Activated CD4-positive, alpha-beta T cell treated with anti-CD3 and anti-CD28 coated beads, Interleukin-2, amount 10 ng/mL, durations not matched to agents 7 days and 5 days (primary cell): ENCODE data around the gene ECSCR. TPM values are rescaled to one million over a fixed set of nuclear protein-coding genes. Genes with fewer than 3 reads are reported as not detected.
"Not testable (repeated sequence)": the region's sequence is repeated elsewhere in the genome, so short reads cannot be mapped to it uniquely, and the experiment has no call there.

Source experiments
- CTCF ChIA-PET: fragments of 350-600 bp; sonication (Branson Sonifier 250); formaldehyde crosslinking; loops from one replicate; lab custom pipeline; 2021; ENCODE audit warnings: antibody characterized with exemption; lab: Charles Lee
- POLR2A ChIA-PET: fragments of 350-600 bp; sonication (Branson Sonifier 250); formaldehyde crosslinking; loops from one replicate; lab custom pipeline; 2021; ENCODE audit warnings: antibody characterized with exemption; lab: Charles Lee
- DNase-seq: peaks from one replicate; pipeline ENCODE4 v3.0.0-alpha.2; 2020
- H3K27ac Mint-ChIP-seq: one replicate; pipeline ENCODE4 v1.8.0; 2021; ENCODE audit warnings: mild to moderate bottlenecking, moderate library complexity, mixed read lengths
- H3K27me3 Mint-ChIP-seq: one replicate; pipeline ENCODE4 v1.8.0; 2021; ENCODE audit warnings: mixed read lengths
- H3K36me3 Mint-ChIP-seq: one replicate; pipeline ENCODE4 v1.8.0; 2021; ENCODE audit warnings: low read depth, mixed read lengths
- H3K4me1 Mint-ChIP-seq: one replicate; pipeline ENCODE4 v1.8.0; 2021; ENCODE audit warnings: mixed read lengths
- H3K4me3 Mint-ChIP-seq: one replicate; pipeline ENCODE4 v1.8.0; 2021; ENCODE audit warnings: mild to moderate bottlenecking, moderate library complexity, mixed read lengths
- H3K9me3 Mint-ChIP-seq: one replicate; pipeline ENCODE4 v1.8.0; 2021; ENCODE audit warnings: mixed read lengths
- total RNA-seq, 2 experiments: library from RNA; stranded (reverse); gene quantifications; one replicate each; pipeline ENCODE4 v1.2.3, GENCODE V29; 2021

The ECSCR gene, protein sequence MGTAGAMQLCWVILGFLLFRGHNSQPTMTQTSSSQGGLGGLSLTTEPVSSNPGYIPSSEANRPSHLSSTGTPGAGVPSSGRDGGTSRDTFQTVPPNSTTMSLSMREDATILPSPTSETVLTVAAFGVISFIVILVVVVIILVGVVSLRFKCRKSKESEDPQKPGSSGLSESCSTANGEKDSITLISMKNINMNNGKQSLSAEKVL
- under 1 TPM; 0.45 to 0.73 TPM for total RNA-seq

DNA sequence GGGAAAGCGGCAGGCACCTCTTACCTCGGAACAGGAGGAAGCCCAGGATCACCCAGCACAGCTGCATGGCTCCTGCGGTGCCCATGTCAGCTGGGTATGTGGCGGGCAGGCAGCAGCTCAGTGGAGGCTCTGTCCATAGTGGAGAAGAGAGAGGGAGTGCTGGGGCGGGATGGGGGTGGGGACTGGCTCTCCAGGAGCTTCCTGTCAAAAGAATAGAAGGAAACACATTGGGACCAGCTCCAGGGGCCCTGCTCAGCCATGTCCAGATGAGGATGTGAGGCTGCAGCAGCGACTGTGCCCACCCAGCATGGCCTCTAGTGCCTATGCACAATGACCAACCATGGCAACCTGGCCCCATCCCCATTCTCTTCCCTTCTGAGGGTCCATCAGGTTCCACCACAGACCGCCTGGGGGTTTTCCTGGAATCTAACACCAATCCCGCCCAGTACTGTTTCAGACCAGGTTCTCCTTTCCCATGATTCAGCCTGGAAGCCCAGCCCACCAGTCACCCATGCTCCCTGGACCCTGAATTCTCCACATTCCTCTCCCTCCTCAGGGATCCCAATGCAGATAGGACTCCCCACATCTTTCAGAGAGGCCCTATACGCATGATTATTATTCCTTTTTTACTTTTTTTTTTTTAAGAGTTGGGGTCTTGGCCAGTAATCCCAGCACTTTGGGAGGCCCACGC lies at the start of gene ECSCR:
ECSCR (minus strand) TSS at position 158 of the 691 bp plus-strand sequence; CDS start at position 85, 73 bp downstream.
- H3K4me1 Mint-ChIP-seq, result peaks cover 36% of the 10 kb centered on the region
- CTCF ChIA-PET, result interaction anchor here (0.5 to 2.1 kb wide), 7 partner anchors 11 to 72 kb away, joined by 3 to 9 read pairs (median 4); partner anchors contain the start of gene STING1
- DNase-seq, result no peak
- peak within 1 kb of the TSS; percentile 27 for H3K27ac Mint-ChIP-seq
- POLR2A ChIA-PET, result no interaction called here
- no peak within 1 kb of the TSS for H3K4me3 Mint-ChIP-seq
- H3K9me3 Mint-ChIP-seq, result no peaks in the 10 kb centered on the region
- no peaks in the 10 kb centered on the region for H3K27me3 Mint-ChIP-seq
- H3K36me3 Mint-ChIP-seq, result no peaks in the 10 kb centered on the region

DNA sequence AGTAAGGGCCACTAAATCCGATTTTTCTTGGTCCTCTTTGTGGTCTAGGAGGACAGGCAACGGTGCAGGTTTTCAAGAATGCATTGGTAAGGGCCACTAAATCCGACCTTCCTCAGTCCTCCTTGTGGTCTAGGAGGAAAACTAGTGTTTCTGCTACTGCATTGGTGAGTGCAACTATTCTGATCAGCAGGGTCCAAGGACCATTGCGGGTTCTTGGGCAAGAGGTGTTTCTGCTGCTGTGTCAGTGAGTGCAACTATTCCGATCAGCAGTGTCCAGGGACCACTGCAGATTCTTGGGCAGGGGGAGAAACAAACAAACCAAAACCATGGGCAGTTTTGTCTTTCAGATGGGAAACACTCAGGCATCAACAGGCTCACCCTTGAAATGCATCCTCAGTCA lies 42.2 kb upstream of the ECSCR start:
- H3K36me3 Mint-ChIP-seq, H3K9me3 Mint-ChIP-seq, DNase-seq, H3K4me1 Mint-ChIP-seq, POLR2A ChIA-PET, H3K4me3 Mint-ChIP-seq, H3K27ac Mint-ChIP-seq, H3K27me3 Mint-ChIP-seq: not testable (repeated sequence)
- CTCF ChIA-PET, result interaction anchor here (0.7 to 5.1 kb wide), 4 partner anchors 9 to 169 kb away, joined by 3 to 30 read pairs (median 3); no protein-coding TSS in a partner anchor

DNA sequence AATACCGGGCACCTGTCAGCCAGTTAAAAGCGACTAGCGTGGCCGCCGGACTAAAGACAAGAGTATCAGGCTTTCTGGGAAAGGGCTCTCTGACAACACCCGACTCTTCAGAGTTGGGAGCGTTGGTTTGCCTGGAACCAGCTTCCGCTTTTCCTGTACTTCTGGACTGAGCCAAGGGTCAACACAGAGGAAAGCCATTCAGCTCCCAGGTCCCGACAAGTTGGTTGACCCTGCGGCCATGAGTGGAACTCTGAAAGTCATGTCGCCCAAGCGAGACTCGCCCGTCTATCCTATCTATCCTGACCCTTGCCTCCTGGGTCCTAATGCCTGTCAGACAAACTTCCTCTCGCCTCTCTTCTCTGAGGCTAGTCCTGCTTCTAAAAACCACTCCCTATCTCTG lies 41.3 kb upstream of the ECSCR start:
- H3K4me1 Mint-ChIP-seq, H3K27me3 Mint-ChIP-seq, H3K36me3 Mint-ChIP-seq, H3K4me3 Mint-ChIP-seq, POLR2A ChIA-PET, DNase-seq, H3K9me3 Mint-ChIP-seq, H3K27ac Mint-ChIP-seq: not testable (repeated sequence)
- CTCF ChIA-PET, result interaction anchor here (0.7 to 5.1 kb wide), 6 partner anchors 9 to 170 kb away, joined by 3 to 30 read pairs (median 3); partner anchors contain the start of gene DNAJC18

DNA sequence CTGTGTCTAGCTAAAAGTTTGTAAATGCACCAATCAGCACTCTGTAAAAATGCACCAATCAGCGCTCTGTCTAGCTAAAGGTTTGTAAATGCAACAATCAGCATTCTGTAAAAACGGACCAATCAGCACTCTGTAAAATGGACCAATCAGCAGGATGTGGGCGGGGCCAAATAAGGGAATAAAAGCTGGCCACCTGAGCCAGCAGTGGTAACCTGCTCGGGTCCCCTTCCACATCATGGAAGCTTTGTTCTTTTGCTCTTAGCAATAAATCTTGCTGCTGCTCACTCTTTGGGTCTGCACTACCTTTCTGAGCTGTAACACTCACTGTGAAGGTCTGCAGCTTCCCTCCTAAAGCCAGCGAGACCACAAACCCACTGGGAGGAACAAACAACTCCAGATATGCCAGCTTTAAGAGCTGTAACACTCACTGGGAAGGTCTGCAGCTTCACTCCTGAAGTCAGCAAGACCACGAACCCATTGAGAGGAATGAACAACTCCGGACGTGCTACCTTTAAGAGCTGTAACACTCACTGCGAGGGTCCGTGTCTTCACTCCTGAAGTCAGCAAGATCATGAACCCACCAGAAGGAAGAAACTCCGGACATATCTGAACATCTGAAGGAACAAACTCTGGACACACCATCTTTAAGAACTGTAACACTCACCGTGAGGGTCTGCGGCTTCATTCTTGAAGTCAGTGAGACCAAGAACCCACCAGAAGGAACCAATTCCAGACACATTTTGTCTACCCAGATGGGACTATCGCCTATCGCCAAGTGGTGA lies 40.7 kb upstream of the ECSCR start:
- H3K36me3 Mint-ChIP-seq, H3K27ac Mint-ChIP-seq, H3K27me3 Mint-ChIP-seq, POLR2A ChIA-PET, H3K9me3 Mint-ChIP-seq, DNase-seq, H3K4me1 Mint-ChIP-seq, H3K4me3 Mint-ChIP-seq: not testable (repeated sequence)
- CTCF ChIA-PET, result interaction anchor here (0.9 to 5.1 kb wide), 7 partner anchors 10 to 78 kb away, joined by 3 to 30 read pairs (median 4); partner anchors contain the start of gene DNAJC18

DNA sequence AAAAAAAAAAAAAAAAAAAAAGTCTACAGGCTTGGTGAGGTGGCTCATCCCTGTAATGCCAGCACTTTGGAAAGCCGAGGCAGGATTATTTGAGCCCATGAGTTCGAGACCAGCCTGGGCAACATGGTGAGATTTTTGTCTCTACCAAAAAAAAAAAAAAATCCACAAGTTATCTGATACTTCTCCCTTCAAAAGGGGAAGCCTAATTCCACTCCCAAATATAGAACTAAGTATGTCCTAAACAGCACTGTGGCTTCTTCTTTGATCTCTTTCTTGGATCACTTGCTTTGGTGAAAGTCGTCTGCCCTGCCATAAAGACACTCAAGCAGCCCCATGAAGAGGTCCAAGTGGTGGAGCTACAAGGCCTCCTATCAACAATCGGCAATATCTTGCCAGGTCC lies 38.8 kb upstream of the ECSCR start:
- peaks cover 5% of the 10 kb centered on the region for H3K27me3 Mint-ChIP-seq
- H3K9me3 Mint-ChIP-seq, result no peaks in the 10 kb centered on the region
- H3K27ac Mint-ChIP-seq, result no peak overlapping the region
- no peak for DNase-seq
- no peaks in the 10 kb centered on the region for H3K4me1 Mint-ChIP-seq
- H3K4me3 Mint-ChIP-seq, result no peak overlapping the region
- ChIA-PET CTCF (interaction anchor here (0.7 to 5.1 kb wide), 4 partner anchors 12 to 20 kb away, joined by 3 to 30 read pairs (median 8); no protein-coding TSS in a partner anchor), POLR2A (interaction anchor here (0.7 kb wide), 1 partner anchor 19 kb away, joined by 3 read pairs; the partner anchor contains the start of gene STING1)
- H3K36me3 Mint-ChIP-seq, result no peaks in the 10 kb centered on the region

DNA sequence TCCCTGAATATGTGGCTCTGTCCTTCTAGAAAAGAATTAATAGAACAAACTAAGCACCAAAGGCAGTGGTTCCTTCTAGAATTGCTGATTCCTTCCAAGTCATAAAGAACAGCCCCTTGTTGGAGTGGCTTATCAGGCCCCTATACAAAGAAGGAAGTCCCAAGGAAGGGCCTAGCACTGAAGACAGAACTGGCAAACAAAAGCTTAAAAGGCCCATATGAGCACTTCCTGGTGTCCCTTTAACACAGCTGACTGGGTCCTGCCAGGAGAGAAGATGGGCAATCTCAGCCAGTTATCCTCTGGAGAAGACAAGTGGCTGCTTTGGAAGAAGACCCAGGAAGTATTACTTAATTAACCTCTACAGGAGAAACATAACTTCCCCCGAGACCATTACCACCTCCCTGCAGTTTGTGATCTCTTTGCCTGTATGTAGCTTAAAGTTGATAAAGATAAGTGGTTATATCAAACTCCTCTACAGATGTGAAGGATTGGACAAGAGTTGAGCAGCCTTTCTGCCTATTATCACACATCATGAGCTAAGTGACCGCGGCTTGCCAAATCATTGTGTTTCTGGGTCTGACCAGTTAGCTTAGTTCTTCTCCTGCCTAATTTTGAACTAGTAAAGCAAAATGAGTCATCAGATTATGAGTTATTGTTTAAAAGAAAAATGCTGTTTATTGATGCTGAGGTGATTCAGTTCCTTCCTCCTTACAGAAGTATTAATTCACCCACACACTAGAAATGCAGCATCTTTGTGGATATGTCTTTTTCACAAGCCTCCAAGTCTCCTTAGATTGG lies 33.3 kb upstream of the ECSCR start:
- no peak for DNase-seq
- Mint-ChIP-seq H3K27ac (no peak overlapping the region), H3K9me3 (no peaks in the 10 kb centered on the region), H3K4me1 (peaks cover 17% of the 10 kb centered on the region), H3K4me3 (no peak overlapping the region), H3K27me3 (no peaks in the 10 kb centered on the region), H3K36me3 (no peaks in the 10 kb centered on the region)
- CTCF ChIA-PET, result interaction anchor here (1.2 to 4.2 kb wide), 6 partner anchors 10 to 57 kb away, joined by 3 to 22 read pairs (median 12); partner anchors contain the start of genes DNAJC18 and STING1
- POLR2A ChIA-PET, result interaction anchor here (0.6 kb wide), 1 partner anchor 14 kb away, joined by 3 read pairs; no protein-coding TSS in a partner anchor

DNA sequence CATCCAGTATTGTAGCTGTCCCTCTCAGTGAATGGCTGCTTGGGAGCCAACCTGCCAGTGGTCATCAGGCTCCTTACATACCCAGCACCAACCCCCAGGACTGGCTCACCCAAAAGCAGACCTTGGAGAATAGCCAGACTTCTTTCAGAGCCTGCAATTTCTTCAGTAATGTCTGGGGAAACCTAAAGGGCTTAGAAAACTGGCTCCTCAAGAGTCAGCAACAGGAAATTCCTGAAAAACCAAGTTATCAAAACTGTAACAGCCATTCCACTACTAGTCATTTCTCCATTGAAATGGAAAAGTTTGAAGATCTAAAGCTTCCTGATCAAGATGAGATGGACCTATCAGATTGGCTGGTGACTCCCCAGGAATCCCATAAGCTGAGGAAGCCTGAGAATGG lies 32.3 kb upstream of the ECSCR start:
- H3K4me3 Mint-ChIP-seq, result no peak overlapping the region
- H3K27ac Mint-ChIP-seq, result no peak overlapping the region
- H3K9me3 Mint-ChIP-seq, result no peaks in the 10 kb centered on the region
- H3K4me1 Mint-ChIP-seq, result peaks cover 18% of the 10 kb centered on the region
- H3K36me3 Mint-ChIP-seq, result no peaks in the 10 kb centered on the region
- H3K27me3 Mint-ChIP-seq, result no peaks in the 10 kb centered on the region
- ChIA-PET POLR2A (no interaction called here), CTCF (interaction anchor here (1.2 to 4.2 kb wide), 6 partner anchors 9 to 56 kb away, joined by 3 to 17 read pairs (median 5); partner anchors contain the start of genes DNAJC18 and STING1)
- no peak for DNase-seq

DNA sequence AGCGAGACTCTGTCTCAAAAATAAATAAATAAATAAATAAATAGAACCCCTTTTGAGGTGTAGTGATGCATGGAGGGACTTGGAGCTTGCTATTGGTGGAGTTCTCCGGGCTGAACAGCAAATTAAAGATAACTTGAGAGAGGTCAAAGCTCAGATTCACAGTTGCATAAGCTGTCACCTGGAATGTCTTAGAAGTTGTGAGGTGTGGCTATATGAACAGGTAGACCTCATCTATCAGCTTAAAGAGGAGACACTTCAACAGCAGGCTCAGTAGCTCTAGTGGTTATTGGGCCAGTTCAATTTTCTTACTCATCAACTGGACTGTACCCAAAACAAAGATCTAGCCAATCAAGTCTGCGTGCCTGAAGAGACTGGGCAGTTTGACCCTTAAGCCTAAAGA lies 31.7 kb upstream of the ECSCR start:
- Mint-ChIP-seq H3K4me1 (peaks cover 18% of the 10 kb centered on the region), H3K36me3 (no peaks in the 10 kb centered on the region), H3K27me3 (no peaks in the 10 kb centered on the region), H3K4me3 (no peak overlapping the region), H3K9me3 (no peaks in the 10 kb centered on the region), H3K27ac (no peak overlapping the region)
- POLR2A ChIA-PET, result interaction anchor here (1.1 kb wide), 1 partner anchor 12 kb away, joined by 4 read pairs; the partner anchor contains the start of gene STING1
- CTCF ChIA-PET, result interaction anchor here (1.3 to 4.2 kb wide), 5 partner anchors 12 to 24 kb away, joined by 3 to 17 read pairs (median 7); partner anchors contain the start of gene STING1
- no peak for DNase-seq

DNA sequence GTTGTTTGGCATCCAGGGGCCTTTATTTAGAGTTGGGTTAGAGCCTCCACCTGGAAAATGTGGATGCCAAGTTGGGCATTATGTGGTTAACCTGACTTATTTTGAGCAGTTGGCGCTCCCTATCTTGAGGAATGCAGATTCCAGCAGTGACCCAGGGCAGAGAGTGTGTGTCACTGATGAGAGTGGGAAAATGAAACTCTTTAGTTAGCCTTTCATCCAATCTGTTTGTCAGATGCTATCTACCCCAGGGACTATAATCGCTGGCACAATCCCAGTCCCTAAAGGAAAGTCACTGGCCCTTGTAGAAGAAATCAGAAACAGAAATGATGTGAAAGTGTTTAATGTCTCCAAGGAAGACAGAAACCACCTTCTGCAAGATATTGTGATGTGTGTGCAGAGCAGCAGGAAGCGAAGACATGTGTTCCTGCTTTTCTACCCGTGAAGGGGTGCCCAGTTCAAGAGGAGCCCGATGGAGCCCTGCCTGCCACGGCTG lies 30.2 kb upstream of the ECSCR start:
- Mint-ChIP-seq H3K36me3 (no peaks in the 10 kb centered on the region), H3K27me3 (no peaks in the 10 kb centered on the region), H3K27ac (peak overlapping the region; percentile 79), H3K4me1 (peaks cover 28% of the 10 kb centered on the region), H3K4me3 (no peak overlapping the region), H3K9me3 (no peaks in the 10 kb centered on the region)
- DNase-seq, result no peak
- ChIA-PET CTCF (interaction anchor here (1.5 to 4.2 kb wide), 4 partner anchors 10 to 21 kb away, joined by 3 to 17 read pairs (median 12); partner anchors contain the start of gene STING1), POLR2A (no interaction called here)

DNA sequence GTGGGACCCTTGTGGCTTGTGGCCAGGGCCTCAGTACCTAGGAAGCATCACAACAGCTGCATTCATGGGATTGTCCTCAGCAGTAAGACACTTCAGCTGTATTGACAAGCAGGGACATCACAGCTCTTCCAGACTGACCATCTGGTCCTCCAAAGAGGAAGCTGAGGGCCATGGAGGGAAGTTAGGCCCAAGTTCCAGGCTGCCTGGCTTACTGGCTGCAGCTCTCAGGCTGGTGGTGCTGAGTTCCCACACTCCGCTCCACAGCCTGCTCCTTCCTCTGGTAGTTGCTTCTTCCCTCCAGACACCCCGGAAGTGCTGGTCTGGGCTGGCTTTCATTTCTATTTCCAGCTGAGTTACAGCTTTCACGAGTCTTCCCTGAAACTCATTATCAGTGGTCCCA lies 25.7 kb upstream of the ECSCR start:
- ChIA-PET CTCF (interaction anchor here (0.8 to 3.9 kb wide), 4 partner anchors 14 to 750 kb away, joined by 3 to 15 read pairs (median 8); no protein-coding TSS in a partner anchor), POLR2A (no interaction called here)
- Mint-ChIP-seq H3K27me3 (no peaks in the 10 kb centered on the region), H3K27ac (peak overlapping the region; percentile 83), H3K4me3 (no peak overlapping the region), H3K9me3 (no peaks in the 10 kb centered on the region), H3K36me3 (no peaks in the 10 kb centered on the region), H3K4me1 (peaks cover 24% of the 10 kb centered on the region)
- no peak for DNase-seq

DNA sequence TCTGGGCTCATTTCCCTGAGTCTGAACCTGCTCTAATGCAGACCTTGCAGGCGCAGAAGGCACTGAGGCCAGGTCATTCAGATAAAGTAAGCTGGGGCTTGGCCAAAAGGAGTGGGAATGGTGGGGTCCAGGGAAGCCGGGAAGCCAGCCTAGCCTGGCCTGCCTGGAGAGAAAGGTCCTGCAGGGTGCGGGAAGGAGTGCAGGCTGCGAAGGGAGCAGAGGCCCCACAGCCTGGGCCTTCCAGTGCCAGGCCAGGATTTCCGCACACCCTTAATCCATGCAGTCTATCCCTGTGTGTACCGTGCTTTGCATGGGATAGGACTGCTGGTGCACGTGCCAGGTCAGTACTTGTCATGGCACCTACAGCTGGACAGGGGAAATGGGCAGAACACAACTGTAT lies 23.7 kb upstream of the ECSCR start:
- Mint-ChIP-seq H3K27me3 (no peaks in the 10 kb centered on the region), H3K9me3 (no peaks in the 10 kb centered on the region), H3K36me3 (peaks cover 3% of the 10 kb centered on the region), H3K4me1 (peaks cover 23% of the 10 kb centered on the region), H3K27ac (no peak overlapping the region), H3K4me3 (no peak overlapping the region)
- POLR2A ChIA-PET, result no interaction called here
- CTCF ChIA-PET, result interaction anchor here (0.8 to 1.2 kb wide), 3 partner anchors 9 to 124 kb away, joined by 3 to 4 read pairs (median 3); no protein-coding TSS in a partner anchor
- no peak for DNase-seq
